Measurements from ENCODE around the gene ITPR2. TPM values are rescaled to one million over a fixed set of nuclear protein-coding genes. Genes with fewer than 3 reads are reported as not detected.

ITPR2 gene
- total RNA-seq, 2 donors from 2014 or later, result 42.6 to 76.9 TPM

- DNase-seq (ENCODE audit: low spot score) (no peak), ATAC-seq (no peak)
- no peak overlapping the region for H3K4me3 Mint-ChIP-seq
- no peaks in the 10 kb centered on the region for H3K27me3 Mint-ChIP-seq
- no peak overlapping the region for H3K27ac Mint-ChIP-seq
- H3K9me3 Mint-ChIP-seq, result peaks cover 4% of the 10 kb centered on the region
- peaks cover 8% of the 10 kb centered on the region for H3K36me3 Mint-ChIP-seq
- no peaks in the 10 kb centered on the region for H3K4me1 Mint-ChIP-seq (ENCODE audit: low read depth in 2 of 2)
These were observed 127.1 kb downstream of the ITPR2 start for GRCh38 chr12:26705851-26706250.

- ATAC-seq (no peak), DNase-seq (ENCODE audit: low spot score) (no peak)
- H3K4me1 Mint-ChIP-seq (ENCODE audit: low read depth in 2 of 2), result no peaks in the 10 kb centered on the region
- peaks cover 4% of the 10 kb centered on the region for H3K9me3 Mint-ChIP-seq
- no peak overlapping the region for H3K27ac Mint-ChIP-seq
- H3K4me3 Mint-ChIP-seq, result no peak overlapping the region
- H3K36me3 Mint-ChIP-seq, result peaks cover 8% of the 10 kb centered on the region
- H3K27me3 Mint-ChIP-seq, result no peaks in the 10 kb centered on the region
These were observed 128.1 kb downstream of the ITPR2 start for GRCh38 chr12:26704684-26705460.

- Mint-ChIP-seq H3K36me3 (peaks cover 8% of the 10 kb centered on the region), H3K4me1 (ENCODE audit: low read depth in 2 of 2) (no peaks in the 10 kb centered on the region), H3K27ac (no peak overlapping the region), H3K9me3 (peaks cover 4% of the 10 kb centered on the region), H3K4me3 (no peak overlapping the region), H3K27me3 (no peaks in the 10 kb centered on the region)
- ATAC-seq, result no peak
- no peak for DNase-seq (ENCODE audit: low spot score)
These were observed 128.8 kb downstream of the ITPR2 start for GRCh38 chr12:26704214-26704613.

- no peak for ATAC-seq
- Mint-ChIP-seq H3K27me3 (no peaks in the 10 kb centered on the region), H3K4me1 (ENCODE audit: low read depth in 2 of 2) (peaks cover 0 to 2% of the 10 kb centered on the region in 2 donors), H3K27ac (no peak overlapping the region), H3K4me3 (no peak overlapping the region), H3K9me3 (no peaks in the 10 kb centered on the region), H3K36me3 (peaks cover 8% of the 10 kb centered on the region)
- DNase-seq (ENCODE audit: low spot score), result no peak
These were observed 130.3 kb downstream of the ITPR2 start for GRCh38 chr12:26702741-26703140.

GRCh38 chr12:26701604-26702215, 131.3 kb downstream of the ITPR2 start:
- Mint-ChIP-seq H3K36me3 (peaks cover 15% of the 10 kb centered on the region), H3K27ac (no peak overlapping the region), H3K9me3 (no peaks in the 10 kb centered on the region), H3K27me3 (no peaks in the 10 kb centered on the region), H3K4me1 (ENCODE audit: low read depth in 2 of 2) (peaks cover 6 to 9% of the 10 kb centered on the region in 2 donors), H3K4me3 (no peak overlapping the region)
- DNase-seq (ENCODE audit: low spot score) (no peak), ATAC-seq (no peak)

- no peak overlapping the region for H3K27ac Mint-ChIP-seq
- no peaks in the 10 kb centered on the region for H3K27me3 Mint-ChIP-seq
- no peak overlapping the region for H3K4me3 Mint-ChIP-seq
- DNase-seq (ENCODE audit: low spot score) (no peak), ATAC-seq (no peak)
- H3K9me3 Mint-ChIP-seq, result no peaks in the 10 kb centered on the region
- peaks cover 11 to 14% of the 10 kb centered on the region in 2 donors for H3K4me1 Mint-ChIP-seq (ENCODE audit: low read depth in 2 of 2)
- peaks cover 25% of the 10 kb centered on the region for H3K36me3 Mint-ChIP-seq
These were observed 132.6 kb downstream of the ITPR2 start for GRCh38 chr12:26700430-26700829.

GRCh38 chr12:26699237-26699636, 133.8 kb downstream of the ITPR2 start:
- H3K9me3 Mint-ChIP-seq, result no peaks in the 10 kb centered on the region
- peaks cover 11 to 14% of the 10 kb centered on the region in 2 donors for H3K4me1 Mint-ChIP-seq (ENCODE audit: low read depth in 2 of 2)
- ATAC-seq (no peak), DNase-seq (ENCODE audit: low spot score) (no peak)
- peaks cover 30% of the 10 kb centered on the region for H3K36me3 Mint-ChIP-seq
- no peaks in the 10 kb centered on the region for H3K27me3 Mint-ChIP-seq
- no peak overlapping the region for H3K27ac Mint-ChIP-seq
- no peak overlapping the region for H3K4me3 Mint-ChIP-seq

DNA sequence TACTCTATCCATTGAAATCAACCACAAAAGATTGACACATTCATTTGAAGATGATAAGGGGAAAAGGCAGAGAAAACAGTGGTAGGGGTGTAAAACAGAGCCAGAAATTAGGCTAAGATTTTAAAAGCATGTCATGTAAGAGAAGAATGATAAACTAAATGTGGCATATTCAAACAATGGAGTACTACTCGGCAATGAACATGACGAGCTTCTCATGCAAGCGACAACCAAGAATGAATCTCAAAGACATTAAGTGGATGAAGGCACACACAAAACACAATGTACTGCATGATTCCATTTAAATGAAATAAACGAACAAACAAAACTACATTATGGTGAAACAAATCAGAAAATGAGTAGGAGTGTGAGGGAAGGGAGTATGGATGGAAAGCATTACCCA, 134.8 kb downstream of the ITPR2 start:
- peaks cover 30% of the 10 kb centered on the region for H3K36me3 Mint-ChIP-seq
- no peak for DNase-seq (ENCODE audit: low spot score)
- H3K27ac Mint-ChIP-seq, result no peak overlapping the region
- H3K4me1 Mint-ChIP-seq (ENCODE audit: low read depth in 2 of 2), result peaks cover 11 to 14% of the 10 kb centered on the region in 2 donors
- H3K4me3 Mint-ChIP-seq, result no peak overlapping the region
- H3K27me3 Mint-ChIP-seq, result no peaks in the 10 kb centered on the region
- no peaks in the 10 kb centered on the region for H3K9me3 Mint-ChIP-seq
- ATAC-seq, result no peak

DNA sequence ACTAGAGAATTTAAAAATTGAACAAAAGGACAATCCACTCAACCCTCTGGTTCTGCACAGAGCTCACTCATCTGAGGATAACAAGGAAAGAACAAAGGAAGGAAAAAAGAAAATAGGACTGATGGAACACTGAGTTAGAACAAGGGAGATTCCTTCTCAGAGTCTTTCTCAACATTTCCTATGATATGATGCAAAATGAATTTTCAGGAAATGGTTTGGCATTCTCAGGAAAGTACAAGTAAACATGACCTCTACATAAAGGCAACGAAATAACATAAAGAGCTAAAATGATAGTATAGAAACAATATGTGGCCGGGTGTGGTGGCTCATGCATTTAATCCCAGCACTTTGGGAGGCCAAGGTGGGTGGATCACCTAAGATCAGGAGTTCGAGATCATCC, 135.8 kb downstream of the ITPR2 start:
- Mint-ChIP-seq H3K4me1 (ENCODE audit: low read depth in 2 of 2) (peaks cover 11 to 14% of the 10 kb centered on the region in 2 donors), H3K27ac (peak overlapping the region in 1 of 2 donors; percentile 6), H3K9me3 (no peaks in the 10 kb centered on the region), H3K27me3 (no peaks in the 10 kb centered on the region), H3K4me3 (no peak overlapping the region), H3K36me3 (peaks cover 30% of the 10 kb centered on the region)
- no peak for DNase-seq (ENCODE audit: low spot score)
- ATAC-seq, result no peak

DNA sequence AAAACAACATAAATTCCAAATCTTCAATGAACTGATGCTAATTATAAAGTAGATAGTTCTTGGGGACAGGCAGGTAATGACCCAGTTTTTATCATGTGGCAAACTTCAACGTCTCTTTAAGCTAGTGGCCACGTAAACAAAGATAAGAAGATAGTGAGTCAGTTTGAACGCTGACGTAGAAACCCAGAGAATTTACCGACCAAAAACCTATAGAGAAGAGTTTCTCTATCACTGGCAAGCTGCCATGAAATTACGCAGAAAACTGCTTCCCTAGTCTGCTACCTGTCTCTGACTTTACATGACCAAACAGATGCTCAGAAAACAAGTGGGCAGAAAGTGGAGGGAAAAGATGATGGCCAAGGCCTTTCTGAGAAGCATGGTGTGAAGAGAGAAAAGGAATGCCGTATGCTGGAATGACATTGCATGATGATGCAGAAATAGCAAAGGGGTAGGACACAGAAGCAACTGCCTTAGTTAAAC, 136.3 kb downstream of the ITPR2 start:
- peaks cover 11 to 14% of the 10 kb centered on the region in 2 donors for H3K4me1 Mint-ChIP-seq (ENCODE audit: low read depth in 2 of 2)
- H3K36me3 Mint-ChIP-seq, result peaks cover 30% of the 10 kb centered on the region
- no peak overlapping the region for H3K4me3 Mint-ChIP-seq

DNA sequence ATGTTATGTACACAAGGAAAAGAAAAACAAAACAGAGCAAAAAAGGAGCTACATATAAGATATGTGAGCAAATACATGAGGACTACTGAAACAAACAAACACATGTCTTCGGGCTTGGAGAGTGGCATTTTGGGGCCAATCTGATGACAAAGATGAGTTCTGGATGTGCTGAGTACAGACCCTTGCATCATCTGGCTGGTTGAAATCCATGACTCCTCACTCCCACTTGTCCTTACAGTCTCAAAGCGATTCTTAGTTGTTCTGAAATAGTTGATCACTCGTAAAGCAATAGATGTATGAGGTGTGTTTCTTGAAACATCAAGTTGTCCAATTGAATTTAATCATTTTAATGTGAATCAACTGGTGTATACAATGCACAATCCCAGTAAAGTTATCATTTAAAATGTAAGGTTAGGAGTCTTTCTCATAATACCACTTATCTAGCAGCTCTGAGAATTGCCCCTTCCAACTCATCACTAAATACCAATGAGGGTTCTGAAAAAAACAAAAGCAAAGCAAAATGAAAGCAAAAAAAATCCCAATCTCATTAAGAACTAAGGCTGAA, 136.9 kb downstream of the ITPR2 start:
- DNase-seq (ENCODE audit: low spot score) (no peak), ATAC-seq (no peak)
- Mint-ChIP-seq H3K9me3 (no peaks in the 10 kb centered on the region), H3K27me3 (no peaks in the 10 kb centered on the region), H3K36me3 (peaks cover 30% of the 10 kb centered on the region), H3K27ac (peak overlapping the region; percentile 6 to 20), H3K4me3 (no peak overlapping the region), H3K4me1 (ENCODE audit: low read depth in 2 of 2) (peaks cover 11 to 14% of the 10 kb centered on the region in 2 donors)

More for the DNA sequence above, 136.3 kb downstream of the ITPR2 start:
- Mint-ChIP-seq H3K9me3 (no peaks in the 10 kb centered on the region), H3K27me3 (no peaks in the 10 kb centered on the region), H3K27ac (peak overlapping the region; percentile 6 to 20)
- DNase-seq (ENCODE audit: low spot score) (no peak), ATAC-seq (no peak)

- H3K4me3 Mint-ChIP-seq, result no peak overlapping the region
- H3K27me3 Mint-ChIP-seq, result no peaks in the 10 kb centered on the region
- peaks cover 11 to 14% of the 10 kb centered on the region in 2 donors for H3K4me1 Mint-ChIP-seq (ENCODE audit: low read depth in 2 of 2)
- DNase-seq (ENCODE audit: low spot score), result no peak
- no peaks in the 10 kb centered on the region for H3K9me3 Mint-ChIP-seq
- H3K36me3 Mint-ChIP-seq, result peaks cover 30% of the 10 kb centered on the region
- no peak overlapping the region for H3K27ac Mint-ChIP-seq
- ATAC-seq, result no peak
These were observed 138.6 kb downstream of the ITPR2 start for GRCh38 chr12:26694402-26694801.

DNA sequence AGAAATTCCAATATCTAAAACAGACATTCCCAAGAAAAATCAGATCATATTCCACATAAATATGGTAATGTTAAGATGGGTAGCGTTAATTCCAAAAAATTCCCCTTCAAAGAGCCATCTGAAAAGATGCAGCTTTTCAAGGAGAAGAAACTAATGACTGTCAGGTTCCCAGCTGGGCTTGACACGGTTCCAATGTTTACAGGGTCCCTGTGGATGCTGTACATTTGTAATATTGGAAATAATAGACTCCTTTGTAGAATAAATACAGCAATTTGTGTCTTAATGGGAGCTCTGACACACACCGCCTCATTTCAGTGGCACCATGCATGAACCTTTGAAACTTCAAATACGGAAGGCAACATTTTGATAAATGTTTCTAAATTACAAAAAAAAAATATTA, 140.6 kb downstream of the ITPR2 start:
- Mint-ChIP-seq H3K27ac (no peak overlapping the region), H3K9me3 (no peaks in the 10 kb centered on the region), H3K4me3 (no peak overlapping the region), H3K4me1 (ENCODE audit: low read depth in 2 of 2) (peaks cover 11 to 16% of the 10 kb centered on the region in 2 donors), H3K27me3 (no peaks in the 10 kb centered on the region), H3K36me3 (peaks cover 22% of the 10 kb centered on the region)
- no peak for DNase-seq (ENCODE audit: low spot score)
- ATAC-seq, result no peak

All from natural killer cell treated with Interleukin-12 subunit alpha and Interleukin-12 subunit beta and Interleukin-15 and Interleukin-18, amount 100 ng/mL, for 72 hours (primary cell).